Measurements from ENCODE around the gene HOXB8.

DNA sequence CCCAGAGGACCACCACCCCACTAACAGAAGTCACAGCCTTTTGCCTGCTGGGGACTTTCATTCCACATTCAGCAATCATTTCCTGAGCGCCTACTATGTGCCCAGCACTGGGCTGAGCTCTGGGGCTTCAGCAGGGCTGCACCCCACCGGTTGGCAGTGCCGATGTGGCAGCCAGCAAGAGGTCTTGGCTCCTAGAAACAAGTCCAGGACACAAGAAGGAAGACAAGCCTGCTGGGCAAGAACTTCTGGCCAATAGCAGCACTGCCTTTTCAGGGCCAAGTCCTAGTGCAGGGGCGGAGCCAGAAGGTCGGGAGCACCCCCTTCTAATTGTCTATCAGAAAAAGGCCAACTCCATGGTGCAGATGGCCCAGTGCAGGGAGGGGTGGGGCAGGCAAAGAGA, 24.0 kb upstream of the HOXB8 start:
- TF ChIP-seq, protein P1, sequence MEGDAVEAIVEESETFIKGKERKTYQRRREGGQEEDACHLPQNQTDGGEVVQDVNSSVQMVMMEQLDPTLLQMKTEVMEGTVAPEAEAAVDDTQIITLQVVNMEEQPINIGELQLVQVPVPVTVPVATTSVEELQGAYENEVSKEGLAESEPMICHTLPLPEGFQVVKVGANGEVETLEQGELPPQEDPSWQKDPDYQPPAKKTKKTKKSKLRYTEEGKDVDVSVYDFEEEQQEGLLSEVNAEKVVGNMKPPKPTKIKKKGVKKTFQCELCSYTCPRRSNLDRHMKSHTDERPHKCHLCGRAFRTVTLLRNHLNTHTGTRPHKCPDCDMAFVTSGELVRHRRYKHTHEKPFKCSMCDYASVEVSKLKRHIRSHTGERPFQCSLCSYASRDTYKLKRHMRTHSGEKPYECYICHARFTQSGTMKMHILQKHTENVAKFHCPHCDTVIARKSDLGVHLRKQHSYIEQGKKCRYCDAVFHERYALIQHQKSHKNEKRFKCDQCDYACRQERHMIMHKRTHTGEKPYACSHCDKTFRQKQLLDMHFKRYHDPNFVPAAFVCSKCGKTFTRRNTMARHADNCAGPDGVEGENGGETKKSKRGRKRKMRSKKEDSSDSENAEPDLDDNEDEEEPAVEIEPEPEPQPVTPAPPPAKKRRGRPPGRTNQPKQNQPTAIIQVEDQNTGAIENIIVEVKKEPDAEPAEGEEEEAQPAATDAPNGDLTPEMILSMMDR (IDR thresholded peaks at IDR 0.05; ENCODE audit: insufficient read depth, low read length, poor library complexity, severe bottlenecking), result no peak
- no peak for TF ChIP-seq EZH2phosphoT487 (conservative IDR thresholded peaks at IDR 0.05; ENCODE audit: low read length)

Data from SU-DHL-6 (cell line).